Measurements from ENCODE around the gene WFIKKN2.

- TF ChIP-seq BHLHE40 (IDR thresholded peaks at IDR 0.05; ENCODE audit: low read depth, low read length) (no peak), RCOR1 (IDR thresholded peaks at IDR 0.05; ENCODE audit: low read depth, low read length) (no peak), CTCF (IDR thresholded peaks at IDR 0.05) (no peak), GATA3 (IDR thresholded peaks at IDR 0.05; ENCODE audit: borderline replicate concordance) (no peak), POLR2A (IDR thresholded peaks at IDR 0.05; ENCODE audit: low read length) (no peak), HOXB5 (CRISPR knock-in tag; IDR thresholded peaks at IDR 0.05) (no peak), MAX (IDR thresholded peaks at IDR 0.05) (no peak), MAFK (IDR thresholded peaks at IDR 0.05; ENCODE audit: partially characterized antibody) (no peak)
Observed at GRCh38 chr17:50805486-50805885, 29.9 kb upstream of the WFIKKN2 start.

Measured in A549 (cell line).